WTC11 (cell line): ENCODE data around the gene DPP10. TPM values are rescaled to one million over a fixed set of nuclear protein-coding genes. Genes with fewer than 3 reads are reported as not detected.

ENCODE experiments used
- ATAC-seq: fragments of 200-7000 bp; cut with Tn5 transposase; 2 replicates; pipeline ENCODE4 v1.10.0; 2021; ENCODE audit warnings: mild to moderate bottlenecking, moderate library complexity
- CTCF ChIA-PET: fragments of 300-600 bp; sonication (Branson Sonifier 250); formaldehyde crosslinking; loops from one replicate; lab custom pipeline; 2021; ENCODE audit warnings: antibody characterized with exemption; lab: Charles Lee
- POLR2A ChIA-PET: fragments of 350-600 bp; sonication (Branson Sonifier 250); formaldehyde crosslinking; loops from one replicate; lab custom pipeline; 2021; ENCODE audit warnings: antibody characterized with exemption; lab: Charles Lee
- DNase-seq: peaks from one replicate; pipeline ENCODE4 v3.0.0; 2021; ENCODE audit warnings: low spot score
- H3K27ac Mint-ChIP-seq: 2 replicates; pipeline ENCODE4 v1.8.0; 2021; ENCODE audit warnings: mixed read lengths
- H3K27me3 Mint-ChIP-seq: 2 replicates; pipeline ENCODE4 v1.8.0; 2021; ENCODE audit warnings: low read depth, mild to moderate bottlenecking, moderate library complexity, mixed read lengths
- H3K36me3 Mint-ChIP-seq: 2 replicates; pipeline ENCODE4 v1.8.0; 2021; ENCODE audit warnings: mixed read lengths
- H3K4me1 Mint-ChIP-seq: 2 replicates; pipeline ENCODE4 v1.8.0; 2022; ENCODE audit warnings: mixed read lengths
- H3K4me3 Mint-ChIP-seq: 2 replicates; pipeline ENCODE4 v1.8.0; 2021; ENCODE audit warnings: mild to moderate bottlenecking, moderate library complexity, mixed read lengths
- H3K9me3 Mint-ChIP-seq: 2 replicates; pipeline ENCODE4 v1.8.0; 2021; ENCODE audit warnings: mixed read lengths
- ATF1 ChIP-seq: sonication (generic); formaldehyde crosslinking; IDR thresholded peaks from 2 replicates; pipeline ENCODE4 v1.8.1; 2023; ENCODE audit warnings: mild to moderate bottlenecking, moderate library complexity, missing genetic modification reagents
- E2F5 ChIP-seq: sonication (generic); formaldehyde crosslinking; IDR thresholded peaks from 2 replicates; pipeline ENCODE4 v1.8.1; 2022; ENCODE audit warnings: mild to moderate bottlenecking, moderate library complexity, missing genetic modification reagents
- FOXK1 ChIP-seq: sonication (generic); formaldehyde crosslinking; IDR thresholded peaks from 2 replicates; pipeline ENCODE4 v1.8.0; 2022; ENCODE audit warnings: mild to moderate bottlenecking, moderate library complexity, missing genetic modification reagents
- FOXP4 ChIP-seq: sonication (generic); formaldehyde crosslinking; IDR thresholded peaks from 2 replicates; pipeline ENCODE4 v1.8.0; 2022; ENCODE audit warnings: mild to moderate bottlenecking, missing genetic modification reagents
- IRF2 ChIP-seq: sonication (generic); formaldehyde crosslinking; IDR thresholded peaks from 2 replicates; pipeline ENCODE4 v1.8.0; 2022; ENCODE audit warnings: low read depth, missing genetic modification reagents, borderline replicate concordance
- JUN ChIP-seq: sonication (generic); formaldehyde crosslinking; IDR thresholded peaks from 2 replicates; pipeline ENCODE4 v1.8.0; 2023; ENCODE audit warnings: mild to moderate bottlenecking, missing genetic modification reagents
- MAX ChIP-seq: sonication (generic); formaldehyde crosslinking; IDR thresholded peaks from 2 replicates; pipeline ENCODE4 v1.8.0; 2022; ENCODE audit warnings: mild to moderate bottlenecking, missing genetic modification reagents
- NFATC4 ChIP-seq: fragments of 250-450 bp; sonication (Bioruptor Pico); IDR thresholded peaks from 2 replicates; pipeline ENCODE4 v1.9.0; 2021; ENCODE audit warnings: mild to moderate bottlenecking
- SMAD4 ChIP-seq: sonication (generic); formaldehyde crosslinking; IDR thresholded peaks from 2 replicates; pipeline ENCODE4 v1.8.0; 2022; ENCODE audit warnings: mild to moderate bottlenecking, missing genetic modification reagents
- TCF7 ChIP-seq: sonication (generic); formaldehyde crosslinking; IDR thresholded peaks from 2 replicates; pipeline ENCODE4 v1.8.0; 2022; ENCODE audit warnings: mild to moderate bottlenecking, low read depth, missing genetic modification reagents, moderate library complexity
- TP53 ChIP-seq: sonication (generic); formaldehyde crosslinking; IDR thresholded peaks from 2 replicates; pipeline ENCODE4 v1.8.1; 2023; ENCODE audit warnings: mild to moderate bottlenecking, missing genetic modification reagents
- ZNF232 ChIP-seq: sonication (generic); formaldehyde crosslinking; IDR thresholded peaks from 2 replicates; pipeline ENCODE4 v1.8.0; 2022; ENCODE audit warnings: mild to moderate bottlenecking, missing genetic modification reagents
- ZNF396 ChIP-seq: fragments of 250-450 bp; sonication (Bioruptor Pico); IDR thresholded peaks from 2 replicates; pipeline ENCODE4 v1.8.0; 2021; ENCODE audit warnings: mild to moderate bottlenecking, moderate library complexity, borderline replicate concordance
- ZNF416 ChIP-seq: fragments of 250-450 bp; sonication (Bioruptor Pico); IDR thresholded peaks from 2 replicates; pipeline ENCODE4 v1.9.0; 2021; ENCODE audit warnings: mild to moderate bottlenecking, inconsistent platforms
- ZNF423 ChIP-seq: fragments of 250-450 bp; sonication (Bioruptor Pico); IDR thresholded peaks from 2 replicates; pipeline ENCODE4 v2.1.2; 2022; ENCODE audit warnings: mild to moderate bottlenecking, moderate library complexity
- total RNA-seq: library from RNA; stranded (reverse); gene quantifications from 3 replicates; pipeline ENCODE4 v1.2.3, GENCODE V29; 2021
- TF ChIP-seq, protein P1 (sequence below): sonication (generic); formaldehyde crosslinking; IDR thresholded peaks from 2 replicates; pipeline ENCODE4 v1.8.1; 2023; ENCODE audit warnings: mild to moderate bottlenecking, moderate library complexity, missing genetic modification reagents
- TF ChIP-seq, protein P2 (sequence below): sonication (generic); formaldehyde crosslinking; IDR thresholded peaks from 2 replicates; pipeline ENCODE4 v1.8.0; 2022; ENCODE audit warnings: missing genetic modification reagents

The DPP10 gene
- total RNA-seq, 1 experiment from 2014 or later = 4.0 TPM

DNA sequence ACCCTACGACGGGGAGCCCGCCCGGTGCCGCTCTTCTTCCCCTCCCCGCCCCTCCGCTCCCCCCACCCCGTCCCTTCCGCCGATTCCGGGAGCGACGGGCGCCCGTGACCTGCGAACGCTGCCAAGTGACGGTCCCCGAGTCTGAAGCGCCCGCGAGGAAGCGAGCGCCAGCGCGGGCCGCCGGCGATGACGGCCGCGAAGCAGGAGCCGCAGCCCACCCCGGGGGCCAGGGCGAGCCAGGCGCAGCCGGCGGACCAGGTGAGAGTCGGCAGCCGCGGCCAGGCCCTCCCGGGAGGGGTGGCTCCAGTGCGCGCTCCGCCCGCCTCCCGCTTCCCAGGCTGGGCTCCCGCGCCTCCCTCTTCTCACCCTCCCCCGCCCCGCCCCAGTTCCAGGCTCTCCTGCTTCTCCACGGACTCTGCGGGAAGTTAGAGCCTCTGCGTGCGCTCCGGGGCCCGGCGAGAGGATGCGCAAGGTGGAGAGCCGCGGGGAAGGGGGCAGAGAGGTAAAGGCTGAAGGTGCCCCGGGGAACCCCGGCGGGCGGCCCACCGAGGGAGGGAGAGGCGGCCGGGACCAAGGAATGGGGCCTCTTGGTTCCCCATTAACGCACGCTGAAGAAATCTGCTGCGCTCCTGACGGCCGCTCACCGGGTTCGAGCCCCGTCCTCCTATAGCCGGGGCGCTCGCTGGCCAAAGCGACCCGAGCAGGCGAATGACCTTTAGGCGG is 719.5 kb downstream of the DPP10 start:
- ChIA-PET CTCF (no interaction called here), POLR2A (no interaction called here)
- Mint-ChIP-seq H3K36me3 (peaks cover 6% of the 10 kb centered on the region; the same call in 1 of the 2 replicates), H3K27me3 (peaks cover 46% of the 10 kb centered on the region), H3K4me1 (peaks cover 10% of the 10 kb centered on the region; the same call in 1 of the 2 replicates), H3K9me3 (peaks cover 6% of the 10 kb centered on the region; the same call in 1 of the 2 replicates), H3K27ac (no peak overlapping the region), H3K4me3 (peak overlapping the region; percentile 81)
- DNase-seq (peak; percentile 58), ATAC-seq (peak; percentile 75)
- 0 out of 2 replicates have a peak, but pooled peaks have one; percentile 18 for TF ChIP-seq MAX (CRISPR knock-in tag)
- no peak for TF ChIP-seq IRF2 (CRISPR knock-in tag)
- TF ChIP-seq ZNF423 (CRISPR knock-in tag) = no peak
- TF ChIP-seq JUN (CRISPR knock-in tag) = no peak
- TF ChIP-seq, protein P1, sequence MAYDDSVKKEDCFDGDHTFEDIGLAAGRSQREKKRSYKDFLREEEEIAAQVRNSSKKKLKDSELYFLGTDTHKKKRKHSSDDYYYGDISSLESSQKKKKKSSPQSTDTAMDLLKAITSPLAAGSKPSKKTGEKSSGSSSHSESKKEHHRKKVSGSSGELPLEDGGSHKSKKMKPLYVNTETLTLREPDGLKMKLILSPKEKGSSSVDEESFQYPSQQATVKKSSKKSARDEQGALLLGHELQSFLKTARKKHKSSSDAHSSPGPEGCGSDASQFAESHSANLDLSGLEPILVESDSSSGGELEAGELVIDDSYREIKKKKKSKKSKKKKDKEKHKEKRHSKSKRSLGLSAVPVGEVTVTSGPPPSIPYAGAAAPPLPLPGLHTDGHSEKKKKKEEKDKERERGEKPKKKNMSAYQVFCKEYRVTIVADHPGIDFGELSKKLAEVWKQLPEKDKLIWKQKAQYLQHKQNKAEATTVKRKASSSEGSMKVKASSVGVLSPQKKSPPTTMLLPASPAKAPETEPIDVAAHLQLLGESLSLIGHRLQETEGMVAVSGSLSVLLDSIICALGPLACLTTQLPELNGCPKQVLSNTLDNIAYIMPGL (CRISPR knock-in tag) = 0 out of 2 replicates have a peak, but pooled peaks have one; percentile 30

GRCh38 chr2:115162494-115163293 is 720.3 kb downstream of the DPP10 start:
- TF ChIP-seq TCF7 (no peak), E2F5 (no peak), ZNF416 (CRISPR knock-in tag) (no peak)
- Mint-ChIP-seq H3K27ac (no peak overlapping the region), H3K36me3 (peaks cover 6% of the 10 kb centered on the region; the same call in 1 of the 2 replicates), H3K4me3 (peak overlapping the region; percentile 81), H3K27me3 (peaks cover 43% of the 10 kb centered on the region), H3K4me1 (peaks cover 16% of the 10 kb centered on the region), H3K9me3 (peaks cover 7% of the 10 kb centered on the region; the same call in 1 of the 2 replicates)
- peak; percentile 16 for ATAC-seq
- ChIA-PET POLR2A (no interaction called here), CTCF (no interaction called here)
- DNase-seq = peak; percentile 20

GRCh38 chr2:115163572-115163971 is 721.1 kb downstream of the DPP10 start:
- Mint-ChIP-seq H3K27ac (no peak overlapping the region), H3K36me3 (peaks cover 6% of the 10 kb centered on the region; the same call in 1 of the 2 replicates), H3K4me3 (peak overlapping the region; percentile 81), H3K27me3 (peaks cover 43% of the 10 kb centered on the region), H3K9me3 (peaks cover 12% of the 10 kb centered on the region; the same call in 1 of the 2 replicates), H3K4me1 (peaks cover 21% of the 10 kb centered on the region)
- no peak for TF ChIP-seq ZNF232 (CRISPR knock-in tag)
- no peak for TF ChIP-seq FOXK1
- no peak for TF ChIP-seq ZNF416 (CRISPR knock-in tag)
- no peak for TF ChIP-seq ZNF396 (CRISPR knock-in tag)
- TF ChIP-seq, protein P2, sequence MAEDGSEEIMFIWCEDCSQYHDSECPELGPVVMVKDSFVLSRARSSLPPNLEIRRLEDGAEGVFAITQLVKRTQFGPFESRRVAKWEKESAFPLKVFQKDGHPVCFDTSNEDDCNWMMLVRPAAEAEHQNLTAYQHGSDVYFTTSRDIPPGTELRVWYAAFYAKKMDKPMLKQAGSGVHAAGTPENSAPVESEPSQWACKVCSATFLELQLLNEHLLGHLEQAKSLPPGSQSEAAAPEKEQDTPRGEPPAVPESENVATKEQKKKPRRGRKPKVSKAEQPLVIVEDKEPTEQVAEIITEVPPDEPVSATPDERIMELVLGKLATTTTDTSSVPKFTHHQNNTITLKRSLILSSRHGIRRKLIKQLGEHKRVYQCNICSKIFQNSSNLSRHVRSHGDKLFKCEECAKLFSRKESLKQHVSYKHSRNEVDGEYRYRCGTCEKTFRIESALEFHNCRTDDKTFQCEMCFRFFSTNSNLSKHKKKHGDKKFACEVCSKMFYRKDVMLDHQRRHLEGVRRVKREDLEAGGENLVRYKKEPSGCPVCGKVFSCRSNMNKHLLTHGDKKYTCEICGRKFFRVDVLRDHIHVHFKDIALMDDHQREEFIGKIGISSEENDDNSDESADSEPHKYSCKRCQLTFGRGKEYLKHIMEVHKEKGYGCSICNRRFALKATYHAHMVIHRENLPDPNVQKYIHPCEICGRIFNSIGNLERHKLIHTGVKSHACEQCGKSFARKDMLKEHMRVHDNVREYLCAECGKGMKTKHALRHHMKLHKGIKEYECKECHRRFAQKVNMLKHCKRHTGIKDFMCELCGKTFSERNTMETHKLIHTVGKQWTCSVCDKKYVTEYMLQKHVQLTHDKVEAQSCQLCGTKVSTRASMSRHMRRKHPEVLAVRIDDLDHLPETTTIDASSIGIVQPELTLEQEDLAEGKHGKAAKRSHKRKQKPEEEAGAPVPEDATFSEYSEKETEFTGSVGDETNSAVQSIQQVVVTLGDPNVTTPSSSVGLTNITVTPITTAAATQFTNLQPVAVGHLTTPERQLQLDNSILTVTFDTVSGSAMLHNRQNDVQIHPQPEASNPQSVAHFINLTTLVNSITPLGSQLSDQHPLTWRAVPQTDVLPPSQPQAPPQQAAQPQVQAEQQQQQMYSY (CRISPR knock-in tag) = no peak
- TF ChIP-seq SMAD4 (CRISPR knock-in tag) = no peak
- TF ChIP-seq FOXP4 (CRISPR knock-in tag) = no peak
- TF ChIP-seq TP53 = no peak
- no peak for TF ChIP-seq NFATC4 (CRISPR knock-in tag)
- no peak for TF ChIP-seq ATF1
- no peak for DNase-seq
- CTCF ChIA-PET = interaction anchor here (1.3 kb wide), 1 partner anchor 11 kb away, joined by 3 read pairs; no protein-coding TSS in a partner anchor
- no peak for ATAC-seq
- POLR2A ChIA-PET = no interaction called here
